ENCODE results near the gene ACAP1.
A peak's percentile ranks its signal among the peaks of the same experiment; 100 is the strongest.
"Not testable (repeated sequence)": the region's sequence is repeated elsewhere in the genome, so short reads cannot be mapped to it uniquely, and the experiment has no call there.

The ACAP1 gene

GRCh38 chr17:7329997-7330637 is 6.2 kb upstream of the ACAP1 start:
- no peak for DNase-seq

DNA sequence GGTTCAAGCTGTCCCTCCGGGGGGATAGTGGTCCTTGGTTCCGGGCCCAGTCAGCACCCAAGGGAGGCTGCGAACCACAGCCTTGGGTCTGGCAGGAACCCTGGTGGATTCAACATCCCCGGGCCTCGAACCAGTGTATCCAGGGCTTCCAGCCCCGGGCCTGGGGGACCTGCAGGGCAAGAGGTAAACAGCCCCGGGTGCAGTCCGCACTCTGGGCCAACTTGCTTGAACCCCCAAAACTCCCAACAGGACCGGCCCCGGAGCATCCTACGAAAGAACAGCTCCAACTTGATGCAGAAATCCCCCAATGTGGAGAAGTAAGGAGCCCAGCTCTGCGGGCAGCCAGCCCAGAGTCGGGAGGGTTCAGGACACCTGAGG is 5.7 kb upstream of the ACAP1 start:
- no peak for DNase-seq

DNA sequence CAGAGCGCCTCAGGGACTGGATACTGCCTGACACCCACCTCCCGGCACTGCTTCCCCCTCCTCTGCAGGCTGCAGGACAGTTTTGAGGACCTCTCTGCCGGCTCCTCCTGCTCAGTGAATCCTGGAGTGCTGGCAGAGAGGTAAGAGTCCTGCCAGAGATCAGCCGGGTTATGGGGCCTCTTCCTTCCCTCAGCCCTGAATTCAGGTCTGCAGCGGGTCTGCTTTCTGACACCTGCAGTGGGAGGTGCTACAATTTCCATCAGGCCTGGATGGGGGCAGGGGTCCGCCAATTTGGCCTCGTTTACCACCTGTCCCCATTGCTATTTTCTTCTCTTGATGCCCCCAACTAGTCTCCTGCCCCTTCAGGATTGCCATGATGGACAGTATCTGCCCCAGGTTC is 4.2 kb upstream of the ACAP1 start:
- no peak for DNase-seq

GRCh38 chr17:7332600-7333069 is 3.7 kb upstream of the ACAP1 start:
- not testable (repeated sequence) for DNase-seq

- no peak for DNase-seq
Observed at GRCh38 chr17:7334938-7335538, 1.3 kb upstream of the ACAP1 start.

GRCh38 chr17:7335765-7336164 is 564 bp upstream of the ACAP1 start:
- DNase-seq = not testable (repeated sequence)

GRCh38 chr17:7337600-7337999 is 1.3 kb downstream of the ACAP1 start:
- not testable (repeated sequence) for DNase-seq

- DNase-seq = no peak
Observed at GRCh38 chr17:7340179-7340578, 3.9 kb downstream of the ACAP1 start.

DNA sequence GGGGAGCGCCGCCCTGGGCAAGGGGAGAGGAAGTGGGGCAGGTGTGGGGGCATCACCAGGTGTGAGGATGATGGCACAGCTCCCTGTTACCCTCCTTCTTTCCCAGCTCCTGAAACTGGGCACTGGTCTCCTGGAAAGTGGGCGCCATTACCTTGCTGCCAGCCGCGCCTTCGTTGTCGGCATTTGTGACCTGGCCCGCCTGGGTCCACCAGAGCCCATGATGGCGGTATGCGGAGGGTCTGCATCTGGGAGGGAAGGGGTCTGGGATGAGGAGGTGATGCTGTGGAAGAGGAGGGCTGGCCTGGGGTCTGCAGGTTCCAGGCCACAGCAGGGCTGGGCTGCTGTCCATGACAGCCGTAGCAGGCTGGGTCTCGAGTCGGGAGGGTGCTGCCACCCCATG is 5.5 kb downstream of the ACAP1 start:
- no peak for DNase-seq

- no peak for DNase-seq
Observed at GRCh38 chr17:7343250-7343649, 6.9 kb downstream of the ACAP1 start.

DNA sequence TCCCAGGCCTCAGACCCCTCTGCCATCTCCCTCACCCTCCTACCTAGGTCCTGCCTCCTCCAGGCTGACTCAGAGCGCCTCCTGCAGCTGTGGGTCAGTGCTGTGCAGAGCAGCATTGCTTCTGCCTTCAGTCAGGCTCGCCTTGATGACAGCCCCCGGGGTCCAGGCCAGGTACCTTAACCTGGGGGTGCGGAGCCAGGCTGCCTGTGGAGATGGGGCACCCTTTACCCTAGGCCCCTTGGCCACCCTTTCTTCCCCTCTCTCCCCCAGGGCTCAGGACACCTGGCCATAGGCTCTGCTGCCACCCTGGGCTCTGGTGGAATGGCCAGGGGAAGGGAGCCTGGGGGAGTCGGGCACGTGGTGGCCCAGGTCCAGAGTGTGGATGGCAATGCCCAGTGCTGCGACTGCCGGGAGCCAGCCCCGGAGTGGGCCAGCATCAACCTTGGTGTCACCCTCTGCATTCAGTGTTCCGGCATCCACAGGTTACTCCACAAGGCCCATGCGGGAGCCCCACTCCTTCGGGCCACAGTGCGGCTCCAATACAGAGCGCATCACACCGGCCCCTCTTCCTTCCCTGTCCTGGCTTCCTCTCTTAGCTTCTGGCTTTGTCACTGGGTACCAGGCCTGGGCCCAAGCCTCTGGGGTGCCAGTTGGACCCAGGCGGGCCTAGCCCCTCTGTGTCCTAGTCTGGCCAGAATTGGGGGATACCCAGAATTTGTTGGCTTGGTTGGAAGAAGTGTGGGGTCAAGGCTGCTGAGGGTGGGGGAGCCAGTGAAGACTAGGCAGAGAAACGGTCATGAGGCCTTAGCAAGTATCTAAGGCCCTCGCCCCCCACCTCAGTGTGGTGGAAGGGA is 10.7 kb downstream of the ACAP1 start:
- DNase-seq = no peak

- DNase-seq = no peak
Observed at GRCh38 chr17:7347630-7348477, 11.5 kb downstream of the ACAP1 start.

GRCh38 chr17:7348478-7349242 is 12.3 kb downstream of the ACAP1 start:
- DNase-seq = peak; percentile 29

- peak; percentile 93 for DNase-seq
Observed at GRCh38 chr17:7351665-7352502, 15.6 kb downstream of the ACAP1 start, which contains the start of gene KCTD11. Gene KCTD11 (plus strand): TSS chr17:7352162.

GRCh38 chr17:7352503-7352889 is 16.2 kb downstream of the ACAP1 start:
- DNase-seq = no peak

- DNase-seq = no peak
Observed at GRCh38 chr17:7352910-7353635, 16.7 kb downstream of the ACAP1 start.

- peak; percentile 36 for DNase-seq
Observed at GRCh38 chr17:7354262-7354843, 18.0 kb downstream of the ACAP1 start.

DNA sequence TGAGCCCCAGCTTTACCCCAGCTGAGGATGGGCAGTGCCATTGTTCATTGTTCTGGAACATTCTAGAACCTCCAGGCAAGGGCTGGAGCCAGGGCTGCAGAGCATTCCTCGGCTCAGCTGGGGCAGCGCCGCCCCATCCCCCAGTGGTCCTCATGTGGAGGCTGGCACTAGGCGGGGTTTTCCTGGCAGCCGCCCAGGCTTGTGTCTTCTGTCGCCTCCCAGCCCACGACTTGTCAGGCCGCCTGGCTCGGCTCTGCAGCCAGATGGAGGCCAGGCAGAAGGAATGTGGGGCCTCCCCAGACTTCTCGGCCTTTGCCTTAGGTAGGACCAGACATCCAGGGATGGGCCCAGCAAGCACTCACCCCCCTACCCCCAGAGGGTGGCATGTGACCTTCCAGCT is 18.7 kb downstream of the ACAP1 start, which contains the start of gene TMEM95:
TSS of gene TMEM95 (plus strand) at position 104 of the 400 bp plus-strand sequence. CDS start at position 153, 49 bp downstream.
- peak; percentile 34 for DNase-seq

DNA sequence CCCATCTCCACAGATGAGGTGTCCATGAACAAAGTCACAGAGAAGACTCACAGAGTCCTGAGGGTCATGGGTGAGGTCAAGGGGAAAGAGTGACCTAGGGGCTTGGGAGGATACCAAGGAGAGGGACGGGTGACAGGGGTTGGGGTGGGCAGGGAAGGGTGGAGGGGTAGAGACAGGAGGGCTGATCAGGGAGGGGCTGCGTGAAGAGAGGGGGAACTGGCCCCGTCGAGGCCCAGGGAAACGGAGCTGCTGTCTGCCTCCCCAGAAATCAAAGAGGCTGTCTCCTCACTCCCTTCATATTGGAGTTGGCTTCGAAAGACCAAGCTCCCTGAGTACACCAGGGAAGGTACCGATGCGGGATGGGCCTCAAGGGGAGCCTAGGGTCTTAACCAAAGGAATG is 19.2 kb downstream of the ACAP1 start:
- no peak for DNase-seq

DNA sequence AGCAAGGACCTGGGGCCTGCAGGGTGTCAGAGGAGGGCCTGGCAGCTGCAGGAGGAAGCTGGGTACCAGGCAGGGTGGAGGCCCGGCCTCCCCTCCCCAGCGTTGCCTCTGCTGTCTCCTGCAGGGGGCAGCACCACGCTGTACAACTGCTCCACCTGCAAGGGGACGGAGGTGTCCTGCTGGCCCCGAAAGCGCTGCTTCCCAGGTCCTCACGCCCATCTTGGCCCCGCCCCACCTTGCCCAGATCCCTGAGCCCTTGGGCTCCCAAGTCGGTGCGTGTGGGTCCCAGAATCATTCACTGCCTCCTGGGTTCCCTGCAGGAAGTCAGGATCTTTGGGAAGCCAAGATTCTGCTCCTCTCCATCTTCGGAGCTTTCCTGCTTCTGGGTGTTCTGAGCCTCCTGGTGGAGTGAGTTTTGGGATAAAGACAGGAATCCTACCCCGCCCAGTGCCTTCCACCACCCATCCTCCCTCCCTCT is 19.8 kb downstream of the ACAP1 start:
- peak; percentile 87 for DNase-seq
